Astrocyte (in vitro differentiated cells and primary cell): ENCODE results near the gene ZBTB11.
"Not testable (repeated sequence)": the region's sequence is repeated elsewhere in the genome, so short reads cannot be mapped to it uniquely, and the experiment has no call there.

Experiments
- CTCF ChIP-seq: IDR thresholded peaks from 2 replicates; pipeline ENCODE4 v1.5.1; 2011; ENCODE audit warnings: low read depth, mild to moderate bottlenecking, inconsistent platforms, low read length, moderate library complexity; ENCODE audit not compliant: insufficient read depth
- EZH2 ChIP-seq: IDR thresholded peaks from 2 replicates; pipeline ENCODE4 v1.6.1; 2012; ENCODE audit warnings: mild to moderate bottlenecking, low read length, inconsistent platforms; ENCODE audit not compliant: insufficient read depth

GRCh38 chr3:101691685-101692671 lies 15.0 kb upstream of the ZBTB11 start:
- not testable (repeated sequence) for TF ChIP-seq CTCF, EZH2
